Measurements from ENCODE around the gene DSN1. TPM values are rescaled to one million over a fixed set of nuclear protein-coding genes. Genes with fewer than 3 reads are reported as not detected.

The DSN1 gene
- total RNA-seq (1 to 10 TPM; 3.7 to 6.2 (median 4.9) TPM), polyA plus RNA-seq (1 to 10 TPM; 3.2 to 7.0 TPM)
- long read RNA-seq, donor 1, partial matches to known transcripts: 2 of 15 reads
- long read RNA-seq, donor 1, other reads (novel, unspliced or antisense): 2 of 15 reads
- long read RNA-seq, donor 2, transcript DSN1-207 (10 exons, 2,129 nt): minor isoform, 7 of 37 reads
- long read RNA-seq, donor 2, transcript DSN1-203 (11 exons, 2,233 nt): major isoform, 9 of 37 reads
- long read RNA-seq, donor 2, partial matches to known transcripts: 1 of 37 reads
- long read RNA-seq, donor 2, other reads (novel, unspliced or antisense): 13 of 37 reads
- long read RNA-seq, donor 3, partial matches to known transcripts: 1 of 9 reads
- long read RNA-seq, donor 3, other reads (novel, unspliced or antisense): 2 of 9 reads

- DNase-seq (peak; percentile 97 to 100 (median 98)), ATAC-seq (peak; percentile 95 to 98 (median 96))
- 0 to 1% (median 0%) methylated on average over 45 to 61 of the region's 61 CpGs for WGBS, 4 donors
- intact Hi-C loops (cut with DNase I): loop anchor here in 5 of 10 donors (1.0 to 10.0 kb wide), 5 partner anchors 89 to 166 kb away; partner anchors contain the start of gene RAB5IF (in 1 of the 5)
- TF ChIP-seq POLR2A (IDR thresholded peaks at IDR 0.05) (peak; percentile 6 to 69), CTCF (IDR thresholded peaks at IDR 0.05) (peak in 2 of 12 donors; percentile 51 to 76)
- H3K9me3 ChIP-seq: no peaks in the 10 kb centered on the region
- peaks cover 0 to 9% (median 0%) of the 10 kb centered on the region in 9 donors for H3K36me3 ChIP-seq
- H3K4me3 ChIP-seq: peak within 1 kb of the TSS; percentile 41 to 93 (median 74)
- no peaks in the 10 kb centered on the region for H3K27me3 ChIP-seq
- H3K4me1 ChIP-seq: peaks cover 0 to 38% (median 18%) of the 10 kb centered on the region in 12 donors
- H3K27ac ChIP-seq: peak within 1 kb of the TSS; percentile 91 to 99 (median 97)
Observed at GRCh38 chr20:36773597-36774390, at the start of gene DSN1. TSS of gene DSN1 (minus strand) at chr20:36773763. CDS start at chr20:36771458, 2,305 bp downstream.

- Histone ChIP-seq H3K36me3 (peaks cover 0 to 72% (median 47%) of the 10 kb centered on the region in 9 donors), H3K27ac (peak overlapping the region in 4 of 12 donors; percentile 18 to 69 (median 44)), H3K27me3 (no peaks in the 10 kb centered on the region), H3K4me1 (peaks cover 0 to 57% (median 24%) of the 10 kb centered on the region in 12 donors), H3K9me3 (no peaks in the 10 kb centered on the region), H3K4me3 (no peak overlapping the region)
- peak in 1 of 4 donors; percentile 35 for ATAC-seq
- 28 to 40% (median 31%) methylated on average over 5 of the region's 5 CpGs for WGBS, 4 donors
- no peak for DNase-seq
- TF ChIP-seq POLR2A (IDR thresholded peaks at IDR 0.05) (no peak), CTCF (IDR thresholded peaks at IDR 0.05) (no peak)
- intact Hi-C loops (cut with DNase I): loop anchor here in 3 of 10 donors (5.0 kb wide), 1 partner anchor 39 kb away; a partner anchor contains a TSS
Observed at GRCh38 chr20:36823121-36823520, 49.6 kb upstream of the DSN1 start.

GRCh38 chr20:36821964-36822437 is 48.4 kb upstream of the DSN1 start:
- ATAC-seq (peak; percentile 60 to 84 (median 71)), DNase-seq (peak in 2 of 5 donors; percentile 40 to 53)
- H3K36me3 ChIP-seq: peaks cover 0 to 73% (median 44%) of the 10 kb centered on the region in 9 donors
- intact Hi-C loops (cut with DNase I): loop anchor here in 3 of 10 donors (5.0 kb wide), 1 partner anchor 40 kb away; a partner anchor contains a TSS
- H3K9me3 ChIP-seq: no peaks in the 10 kb centered on the region
- H3K27me3 ChIP-seq: no peaks in the 10 kb centered on the region
- WGBS, 4 donors: 51 to 66% (median 59%) methylated on average over 6 to 7 of the region's 7 CpGs
- H3K27ac ChIP-seq: peak overlapping the region in 8 of 12 donors; percentile 4 to 69 (median 20)
- H3K4me1 ChIP-seq: peaks cover 0 to 46% (median 22%) of the 10 kb centered on the region in 12 donors
- no peak overlapping the region for H3K4me3 ChIP-seq
- TF ChIP-seq CTCF (IDR thresholded peaks at IDR 0.05) (no peak), POLR2A (IDR thresholded peaks at IDR 0.05) (no peak)
